Measurements from ENCODE around the gene MYO1D.

GRCh38 chr17:32517982-32518381 lies 358.9 kb downstream of the MYO1D start:
- TF ChIP-seq CTCF (IDR thresholded peaks at IDR 0.05) (no peak), POLR2A (IDR thresholded peaks at IDR 0.05) (no peak), POLR2AphosphoS5 (IDR thresholded peaks at IDR 0.05) (no peak)
